22Rv1 (cell line): Measurements from ENCODE around the gene RPUSD4.

ENCODE experiments used
- ZFX ChIP-seq: fragments of 450-650 bp; IDR thresholded peaks from 2 replicates; pipeline ENCODE4 v1.6.1; 2017; ENCODE audit warnings: antibody characterized with exemption, borderline replicate concordance
- TF ChIP-seq, protein P1 (sequence below): fragments of 450-650 bp; IDR thresholded peaks from 2 replicates; pipeline ENCODE4 v1.5.1; 2017; ENCODE audit warnings: mild to moderate bottlenecking

GRCh38 chr11:126163074-126163700 is 48.3 kb downstream of the RPUSD4 start:
- TF ChIP-seq, protein P1, sequence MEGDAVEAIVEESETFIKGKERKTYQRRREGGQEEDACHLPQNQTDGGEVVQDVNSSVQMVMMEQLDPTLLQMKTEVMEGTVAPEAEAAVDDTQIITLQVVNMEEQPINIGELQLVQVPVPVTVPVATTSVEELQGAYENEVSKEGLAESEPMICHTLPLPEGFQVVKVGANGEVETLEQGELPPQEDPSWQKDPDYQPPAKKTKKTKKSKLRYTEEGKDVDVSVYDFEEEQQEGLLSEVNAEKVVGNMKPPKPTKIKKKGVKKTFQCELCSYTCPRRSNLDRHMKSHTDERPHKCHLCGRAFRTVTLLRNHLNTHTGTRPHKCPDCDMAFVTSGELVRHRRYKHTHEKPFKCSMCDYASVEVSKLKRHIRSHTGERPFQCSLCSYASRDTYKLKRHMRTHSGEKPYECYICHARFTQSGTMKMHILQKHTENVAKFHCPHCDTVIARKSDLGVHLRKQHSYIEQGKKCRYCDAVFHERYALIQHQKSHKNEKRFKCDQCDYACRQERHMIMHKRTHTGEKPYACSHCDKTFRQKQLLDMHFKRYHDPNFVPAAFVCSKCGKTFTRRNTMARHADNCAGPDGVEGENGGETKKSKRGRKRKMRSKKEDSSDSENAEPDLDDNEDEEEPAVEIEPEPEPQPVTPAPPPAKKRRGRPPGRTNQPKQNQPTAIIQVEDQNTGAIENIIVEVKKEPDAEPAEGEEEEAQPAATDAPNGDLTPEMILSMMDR = no peak
- TF ChIP-seq ZFX = no peak
